Measurements from ENCODE around the gene SUMO3.

Gene SUMO3

GRCh38 chr21:44820851-44821250, 3.0 kb upstream of the SUMO3 start:
- no peak for DNase-seq
- no peak overlapping the region for H3K27ac ChIP-seq (ENCODE audit: low read length)
- H3K4me2 ChIP-seq (ENCODE audit: low read depth, low read length) = no peak overlapping the region
- no peaks in the 10 kb centered on the region for H3K36me3 ChIP-seq (replicated peaks; ENCODE audit: insufficient read depth, low read length)
- peaks cover 17% of the 10 kb centered on the region for H3K79me2 ChIP-seq (ENCODE audit: low read length)
- TF ChIP-seq CTCF (IDR thresholded peaks at IDR 0.05; ENCODE audit: low read length) = no peak
- no peak for TF ChIP-seq EZH2phosphoT487 (IDR thresholded peaks at IDR 0.05; ENCODE audit: low read length)
- TF ChIP-seq EZH2 (optimal IDR thresholded peaks at IDR 0.05; ENCODE audit: low read depth, low read length) = no peak
- no peak overlapping the region for H2AFZ ChIP-seq (ENCODE audit: low read length)
- no peaks in the 10 kb centered on the region for H3K9me2 ChIP-seq (replicated peaks; ENCODE audit: insufficient read depth, low read length)
- H3K9ac ChIP-seq (ENCODE audit: low read length) = no peak overlapping the region
- H3K27me3 ChIP-seq (replicated peaks; ENCODE audit: insufficient read depth, low read length) = peaks cover 26% of the 10 kb centered on the region
- H3K4me1 ChIP-seq (ENCODE audit: low read length) = no peaks in the 10 kb centered on the region
- H3K9me3 ChIP-seq (replicated peaks; ENCODE audit: insufficient read depth, low read length) = no peaks in the 10 kb centered on the region
- H3F3A ChIP-seq (ENCODE audit: insufficient read depth, low read length) = no peaks in the 10 kb centered on the region
- no peak overlapping the region for H3K4me3 ChIP-seq (ENCODE audit: low read length)
- H4K20me1 ChIP-seq (ENCODE audit: insufficient read depth, low read length) = peaks cover 6% of the 10 kb centered on the region

GRCh38 chr21:44819283-44820243, 1.7 kb upstream of the SUMO3 start:
- H3K9me3 ChIP-seq (replicated peaks; ENCODE audit: insufficient read depth, low read length) = no peaks in the 10 kb centered on the region
- no peaks in the 10 kb centered on the region for H3K9me2 ChIP-seq (replicated peaks; ENCODE audit: insufficient read depth, low read length)
- no peak overlapping the region for H2AFZ ChIP-seq (ENCODE audit: low read length)
- no peak overlapping the region for H3K9ac ChIP-seq (ENCODE audit: low read length)
- peaks cover 30% of the 10 kb centered on the region for H3K79me2 ChIP-seq (ENCODE audit: low read length)
- H3K36me3 ChIP-seq (replicated peaks; ENCODE audit: insufficient read depth, low read length) = no peaks in the 10 kb centered on the region
- H3K27me3 ChIP-seq (replicated peaks; ENCODE audit: insufficient read depth, low read length) = peaks cover 26% of the 10 kb centered on the region
- H3K4me1 ChIP-seq (ENCODE audit: low read length) = no peaks in the 10 kb centered on the region
- H3K4me2 ChIP-seq (ENCODE audit: low read depth, low read length) = no peak overlapping the region
- H3F3A ChIP-seq (ENCODE audit: insufficient read depth, low read length) = no peaks in the 10 kb centered on the region
- peaks cover 11% of the 10 kb centered on the region for H4K20me1 ChIP-seq (ENCODE audit: insufficient read depth, low read length)
- DNase-seq = no peak
- no peak overlapping the region for H3K4me3 ChIP-seq (ENCODE audit: low read length)
- H3K27ac ChIP-seq (ENCODE audit: low read length) = no peak overlapping the region
- TF ChIP-seq EZH2 (optimal IDR thresholded peaks at IDR 0.05; ENCODE audit: low read depth, low read length) (no peak), EZH2phosphoT487 (IDR thresholded peaks at IDR 0.05; ENCODE audit: low read length) (no peak), CTCF (IDR thresholded peaks at IDR 0.05; ENCODE audit: low read length) (no peak)

- peaks cover 24% of the 10 kb centered on the region for H3K27me3 ChIP-seq (replicated peaks; ENCODE audit: insufficient read depth, low read length)
- no peak for TF ChIP-seq CTCF (IDR thresholded peaks at IDR 0.05; ENCODE audit: low read length)
- no peak for TF ChIP-seq EZH2 (optimal IDR thresholded peaks at IDR 0.05; ENCODE audit: low read depth, low read length)
- TF ChIP-seq EZH2phosphoT487 (IDR thresholded peaks at IDR 0.05; ENCODE audit: low read length) = no peak
- H3F3A ChIP-seq (ENCODE audit: insufficient read depth, low read length) = no peaks in the 10 kb centered on the region
- DNase-seq = no peak
- H3K27ac ChIP-seq (ENCODE audit: low read length) = no peak overlapping the region
- H2AFZ ChIP-seq (ENCODE audit: low read length) = peak overlapping the region; percentile 94
- no peaks in the 10 kb centered on the region for H3K9me2 ChIP-seq (replicated peaks; ENCODE audit: insufficient read depth, low read length)
- peak overlapping the region; percentile 80 for H3K4me3 ChIP-seq (ENCODE audit: low read length)
- peak overlapping the region; percentile 81 for H3K9ac ChIP-seq (ENCODE audit: low read length)
- peak overlapping the region; percentile 89 for H3K4me2 ChIP-seq (ENCODE audit: low read depth, low read length)
- no peaks in the 10 kb centered on the region for H3K9me3 ChIP-seq (replicated peaks; ENCODE audit: insufficient read depth, low read length)
- peaks cover 39% of the 10 kb centered on the region for H3K79me2 ChIP-seq (ENCODE audit: low read length)
- no peaks in the 10 kb centered on the region for H3K4me1 ChIP-seq (ENCODE audit: low read length)
- H4K20me1 ChIP-seq (ENCODE audit: insufficient read depth, low read length) = peaks cover 18% of the 10 kb centered on the region
- no peaks in the 10 kb centered on the region for H3K36me3 ChIP-seq (replicated peaks; ENCODE audit: insufficient read depth, low read length)
Observed at GRCh38 chr21:44818640-44819011, 764 bp upstream of the SUMO3 start.

All from MM.1S (cell line).